ENCODE results near the gene SF3B2.
A peak's percentile ranks its signal among the peaks of the same experiment; 100 is the strongest.

Gene SF3B2

DNA sequence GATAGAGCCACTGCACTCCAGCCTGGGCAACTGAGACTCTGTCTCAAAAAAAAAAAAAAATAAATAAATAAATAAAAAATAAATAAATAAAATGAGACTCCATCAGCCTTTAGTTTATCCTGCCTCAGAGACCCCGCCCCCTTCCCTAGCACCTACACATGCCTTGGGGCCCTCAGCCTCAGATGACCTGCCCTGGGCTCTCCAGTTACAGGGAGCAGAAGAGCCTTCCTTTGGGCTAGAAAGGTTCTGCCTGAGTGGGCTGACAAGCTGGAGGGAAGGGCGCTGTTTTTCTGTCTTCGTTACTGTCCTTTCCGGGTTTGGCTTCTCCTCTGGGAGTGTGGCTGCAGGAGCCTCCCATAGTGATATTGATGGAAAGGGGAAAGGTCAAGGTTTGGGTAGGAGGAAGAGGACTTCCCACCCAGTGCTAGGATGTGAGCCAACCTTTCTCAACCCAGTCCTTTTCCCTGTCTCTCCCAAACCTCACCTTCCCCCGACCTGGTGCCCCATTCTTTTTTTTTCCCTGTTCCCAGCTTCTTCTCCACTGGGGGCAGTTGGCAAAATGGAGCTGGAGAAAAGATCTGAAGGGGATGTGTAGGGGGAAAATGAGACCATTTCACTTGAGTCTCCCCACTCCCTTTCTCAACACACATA is 1.5 kb upstream of the SF3B2 start:
- DNase-seq, result no peak

GRCh38 chr11:66051371-66051765 is 796 bp upstream of the SF3B2 start:
- DNase-seq, result no peak

DNA sequence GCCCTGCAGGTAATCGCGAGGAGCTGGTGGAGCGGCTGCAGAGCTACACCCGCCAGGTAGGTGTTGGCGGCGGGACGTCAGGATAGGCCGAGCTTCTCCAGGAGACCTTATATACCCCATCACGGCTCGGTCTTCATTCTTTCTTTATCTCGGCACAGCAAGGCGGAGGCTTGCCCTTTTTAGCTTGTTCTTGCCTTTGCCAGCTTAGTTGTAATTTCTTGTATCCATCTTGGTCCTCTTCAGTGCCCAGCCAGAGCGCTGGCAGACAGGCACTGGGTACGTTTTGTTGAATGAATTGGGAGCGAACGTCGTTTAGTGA is 459 bp downstream of the SF3B2 start:
- no peak for DNase-seq

DNA sequence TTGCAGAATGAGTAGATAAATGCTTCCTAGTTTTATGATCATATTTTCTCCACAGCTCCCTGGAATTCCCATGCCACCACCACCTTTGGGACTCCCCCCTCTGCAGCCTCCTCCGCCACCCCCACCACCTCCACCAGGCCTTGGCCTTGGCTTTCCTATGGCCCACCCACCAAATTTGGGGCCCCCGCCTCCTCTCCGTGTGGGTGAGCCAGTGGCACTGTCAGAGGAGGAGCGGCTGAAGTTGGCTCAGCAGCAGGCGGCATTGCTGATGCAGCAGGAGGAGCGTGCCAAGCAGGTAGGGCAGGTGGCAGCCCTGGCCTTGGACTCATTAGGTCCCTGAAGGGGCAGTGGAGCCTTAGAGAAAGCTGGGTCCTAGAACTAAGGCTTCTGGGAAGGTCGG is 2.9 kb downstream of the SF3B2 start:
- no peak for DNase-seq

DNA sequence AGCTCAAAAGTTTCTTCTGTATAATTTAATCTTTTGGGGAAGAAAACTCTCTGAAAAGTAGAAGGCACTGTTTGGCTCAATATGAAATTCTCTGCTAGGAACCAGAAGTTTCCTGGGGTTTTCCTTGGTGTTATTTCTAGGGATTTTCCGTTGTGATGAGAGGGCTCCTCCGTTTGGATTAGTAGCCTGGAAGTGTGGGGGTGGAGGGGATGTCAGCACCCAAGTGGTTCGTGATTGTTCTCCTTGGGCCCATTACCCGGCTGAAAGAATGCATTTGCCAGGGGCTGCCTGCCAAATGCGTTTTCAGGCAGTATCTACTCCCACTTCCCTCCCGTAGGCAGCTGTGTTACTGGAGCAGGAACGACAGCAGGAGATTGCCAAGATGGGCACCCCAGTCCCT is 4.3 kb downstream of the SF3B2 start:
- no peak for DNase-seq

GRCh38 chr11:66059966-66060680 is 8.0 kb downstream of the SF3B2 start:
- no peak for DNase-seq

GRCh38 chr11:66061268-66061667 is 9.1 kb downstream of the SF3B2 start:
- no peak for DNase-seq

DNA sequence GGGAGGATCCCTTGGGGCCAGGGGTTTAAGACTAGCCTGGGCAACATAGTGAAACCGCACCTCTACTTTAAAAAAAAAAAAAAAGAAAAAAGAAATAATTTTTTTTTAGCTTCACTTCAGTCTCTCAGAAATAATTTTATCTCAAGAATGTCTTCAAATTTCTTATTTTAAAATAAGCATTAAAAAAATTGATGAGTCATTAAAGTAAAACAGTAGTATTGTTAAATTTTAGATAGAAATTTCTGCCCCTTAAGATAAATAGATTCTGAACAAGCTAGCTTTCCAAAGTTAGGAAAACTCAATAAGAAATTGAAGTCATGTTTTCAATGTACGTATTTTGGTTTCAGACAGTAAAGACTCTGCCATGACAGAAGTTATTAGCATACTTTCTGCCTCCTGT is 10.2 kb downstream of the SF3B2 start:
- DNase-seq, result no peak

DNA sequence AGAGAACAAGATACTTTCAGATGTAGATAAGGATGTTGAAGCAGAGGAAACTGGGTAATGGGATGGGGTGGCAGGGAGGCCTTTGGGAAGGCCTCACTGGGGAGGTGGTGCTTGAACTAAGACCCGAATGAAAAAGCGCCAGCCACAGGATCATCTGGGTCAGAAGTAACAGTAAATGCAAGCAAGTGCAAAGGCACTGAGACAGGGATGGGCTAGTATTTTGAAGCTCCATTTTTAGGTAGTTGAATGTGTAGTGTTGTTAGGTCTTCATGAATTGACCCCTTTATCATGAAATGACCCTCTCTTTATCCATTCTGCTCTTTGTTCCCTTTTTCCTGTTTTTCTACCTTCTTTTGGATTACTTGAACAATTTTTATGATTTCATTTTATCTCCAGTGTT is 11.7 kb downstream of the SF3B2 start:
- no peak for DNase-seq

GRCh38 chr11:66064571-66064970 is 12.4 kb downstream of the SF3B2 start:
- no peak for DNase-seq

- DNase-seq, result no peak
Observed at GRCh38 chr11:66066751-66067150, 14.6 kb downstream of the SF3B2 start.

DNA sequence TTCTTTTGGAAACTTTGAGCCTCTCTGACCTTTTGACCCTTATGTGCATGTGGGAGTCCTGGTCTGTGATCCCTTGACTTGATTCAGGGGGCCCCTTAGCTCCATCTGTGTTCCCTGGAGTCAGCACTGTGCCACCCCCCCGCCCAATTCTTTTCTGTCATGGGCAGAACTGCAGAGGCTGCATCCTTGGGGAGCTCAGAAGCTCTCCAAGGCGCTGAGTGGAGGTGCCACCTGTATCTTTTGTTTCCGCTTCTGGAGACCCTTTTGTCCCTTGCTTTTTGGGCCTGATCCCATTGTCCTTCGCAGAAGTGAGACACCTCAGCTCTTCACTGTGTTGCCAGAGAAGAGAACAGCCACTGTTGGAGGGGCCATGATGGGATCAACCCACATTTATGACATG is 15.5 kb downstream of the SF3B2 start:
- no peak for DNase-seq

GRCh38 chr11:66068154-66068821 is 16.1 kb downstream of the SF3B2 start:
- DNase-seq, result peak; percentile 40 to 52

- peak in 1 of 2 experiments; percentile 33 for DNase-seq
Observed at GRCh38 chr11:66068923-66069714, 17.0 kb downstream of the SF3B2 start.

- DNase-seq, result peak in 1 of 2 experiments; percentile 40
Observed at GRCh38 chr11:66069715-66070603, 17.8 kb downstream of the SF3B2 start, which contains the start of gene PACS1. TSS of gene PACS1 (plus strand) at chr11:66070272. CDS start at chr11:66070487, 215 bp downstream.

GRCh38 chr11:66070604-66071380 is 18.6 kb downstream of the SF3B2 start:
- DNase-seq, result peak in 1 of 2 experiments; percentile 28

DNA sequence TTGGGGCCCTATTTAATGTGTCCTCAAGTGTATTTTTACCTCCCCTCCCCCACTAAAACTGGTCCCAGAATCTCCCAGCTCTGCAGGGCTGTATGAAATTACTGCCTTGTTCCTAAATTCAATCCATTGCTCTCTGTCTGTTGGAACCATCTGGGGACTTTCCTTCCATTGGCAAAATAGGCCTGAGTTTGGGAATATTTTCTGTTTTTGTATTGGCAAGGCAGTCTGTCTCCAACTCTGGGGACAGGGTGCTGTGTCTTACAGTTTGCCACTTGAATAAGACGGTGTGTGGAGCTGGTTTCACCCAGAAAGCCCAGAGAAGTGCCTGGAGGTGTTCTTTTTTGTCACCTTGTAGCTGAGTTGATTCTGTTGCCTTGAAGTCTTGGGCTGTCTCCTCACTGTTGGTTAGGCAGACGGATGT is 19.2 kb downstream of the SF3B2 start:
- DNase-seq, result no peak

DNA sequence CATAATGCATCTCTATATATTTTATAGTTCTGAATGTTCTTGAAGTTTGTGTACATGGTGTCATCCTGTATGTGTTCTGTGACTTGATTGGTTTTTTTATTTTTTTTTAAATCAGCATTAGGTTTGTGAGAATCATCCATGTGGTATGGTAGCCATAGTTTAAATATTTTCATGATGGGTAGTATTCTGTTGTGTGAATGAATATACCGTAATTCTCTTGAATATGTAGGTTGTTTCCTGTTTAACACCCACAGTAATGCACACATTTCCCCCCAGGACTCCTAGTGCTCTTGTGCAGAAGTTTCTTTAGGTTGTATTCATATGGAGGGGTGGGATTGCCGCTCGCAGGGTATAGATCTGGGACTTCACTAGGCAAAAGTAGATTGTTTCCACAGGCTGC is 19.9 kb downstream of the SF3B2 start:
- no peak for DNase-seq

GRCh38 chr11:66072518-66072917 is 20.4 kb downstream of the SF3B2 start:
- no peak for DNase-seq

GRCh38 chr11:66073669-66074068 is 21.5 kb downstream of the SF3B2 start:
- no peak for DNase-seq

DNA sequence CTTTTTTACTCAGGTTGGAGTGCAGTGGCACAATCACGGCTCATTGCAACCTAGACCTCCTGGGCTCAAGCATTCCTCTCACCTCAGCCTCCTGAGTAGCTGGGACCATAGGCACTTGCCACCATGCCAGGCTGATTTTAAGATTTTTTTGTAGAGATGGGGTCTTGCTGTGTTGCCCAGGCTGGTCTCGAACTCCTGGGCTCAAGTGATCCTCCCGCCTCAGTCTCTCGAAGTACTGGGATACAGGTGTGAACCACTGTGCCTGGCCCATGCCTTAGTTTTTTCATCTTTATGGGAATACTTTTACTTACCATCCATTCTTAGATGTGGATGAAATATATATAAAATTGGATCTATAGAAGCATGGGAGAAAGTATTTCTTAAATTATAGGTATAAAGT is 23.1 kb downstream of the SF3B2 start:
- DNase-seq, result no peak

DNA sequence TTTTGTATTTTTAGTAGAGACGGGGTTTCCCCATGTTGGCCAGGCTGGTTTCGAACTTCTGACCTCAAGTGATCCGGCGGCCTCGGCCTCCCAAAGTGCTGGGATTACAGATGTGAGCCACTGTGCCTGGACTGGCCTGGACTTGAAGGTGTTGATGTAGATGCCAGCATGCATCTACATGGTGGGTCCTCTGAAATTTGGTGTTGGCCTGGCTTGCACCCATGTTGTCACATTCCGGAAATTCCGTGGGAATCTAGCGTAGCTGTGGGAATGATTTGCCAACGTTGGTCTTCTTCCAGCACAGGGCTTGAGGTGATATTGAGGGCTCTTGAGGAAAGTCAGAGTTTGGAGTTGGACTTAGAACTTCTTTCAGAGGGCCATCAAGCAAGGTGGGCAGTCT is 24.4 kb downstream of the SF3B2 start:
- DNase-seq, result no peak

All from SHP77 (cell line).